HL-60 (cell line): ENCODE data around the gene TMEM150B.

Experiments
- DNase-seq, 2 experiments: peaks; one replicate each; pipeline ENCODE4 v3.0.0-alpha.2; 2010 to 2020; ENCODE audit warnings: low read depth in 1 of 2, low spot score in 1 of 2
- H3K27ac ChIP-seq: fragments of 250-450 bp; sonication (Bioruptor Pico); replicated peaks from 2 replicates; pipeline ENCODE4 v1.5.1; 2020; ENCODE audit warnings: mild to moderate bottlenecking, moderate library complexity
- H3K27me3 ChIP-seq: fragments of 250-450 bp; sonication (Bioruptor Pico); 2 replicates; pipeline ENCODE4 v1.5.1; 2021; ENCODE audit warnings: mild to moderate bottlenecking, moderate library complexity; ENCODE audit not compliant: insufficient read depth, poor library complexity, severe bottlenecking
- H3K4me3 ChIP-seq: replicated peaks from 2 replicates; pipeline ENCODE4 v1.5.1; 2011; ENCODE audit warnings: mild to moderate bottlenecking, control low read depth, low read length; ENCODE audit not compliant: insufficient read depth
- CTCF ChIP-seq: IDR thresholded peaks from one replicate; pipeline ENCODE4 v1.5.1; 2011; ENCODE audit warnings: low read length, control low read depth, inconsistent platforms; ENCODE audit not compliant: insufficient read depth
- GABPA ChIP-seq: IDR thresholded peaks from 2 replicates; pipeline ENCODE4 v1.6.1; 2012; ENCODE audit warnings: low read depth
- POLR2AphosphoS5 ChIP-seq: IDR thresholded peaks from 2 replicates; pipeline ENCODE4 v1.6.1; 2012; ENCODE audit warnings: low read depth
- REST ChIP-seq: IDR thresholded peaks from 2 replicates; pipeline ENCODE4 v1.6.1; 2012; ENCODE audit warnings: low read depth; ENCODE audit not compliant: insufficient replicate concordance
- SPI1 ChIP-seq: IDR thresholded peaks from 2 replicates; pipeline ENCODE4 v1.6.1; 2012; ENCODE audit warnings: low read depth, mild to moderate bottlenecking, borderline replicate concordance

TMEM150B gene

DNA sequence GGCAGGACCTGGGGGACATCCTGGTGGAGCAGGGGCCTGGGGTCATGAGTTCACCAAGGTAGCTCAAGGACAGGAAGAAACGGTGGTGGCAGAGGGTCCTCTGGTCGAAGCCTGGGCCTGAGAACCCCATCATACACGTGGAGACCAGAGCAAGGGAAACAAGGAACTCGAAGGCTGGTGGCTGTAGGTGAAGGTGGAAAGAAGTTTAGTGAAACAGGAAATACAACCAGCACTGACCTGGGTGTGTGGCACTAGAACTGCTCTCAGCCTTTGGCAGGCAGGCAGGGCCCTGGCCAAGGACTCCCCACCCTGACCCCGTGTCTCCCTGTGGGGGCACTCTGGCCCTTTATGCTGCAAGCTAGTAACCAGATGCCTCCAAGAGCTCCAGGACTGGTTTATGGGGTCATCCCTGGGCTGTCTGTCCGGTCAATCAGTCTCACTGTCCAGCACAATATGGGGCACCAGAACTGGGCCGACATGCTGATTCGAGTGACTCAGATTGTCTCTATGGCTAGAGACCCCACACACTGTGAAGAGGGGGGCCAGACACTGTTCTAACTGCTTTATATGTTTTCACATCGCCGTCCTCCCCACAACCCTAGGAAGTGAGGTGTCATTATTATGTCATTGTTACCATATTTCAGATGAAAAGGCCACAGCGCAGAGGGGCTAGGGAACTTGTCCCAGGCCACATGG, 25.6 kb upstream of the TMEM150B start:
- DNase-seq, result no peak
- TF ChIP-seq CTCF, result no peak
- no peak for TF ChIP-seq GABPA
- no peak for TF ChIP-seq REST
- no peak for TF ChIP-seq SPI1
- TF ChIP-seq POLR2AphosphoS5, result no peak
- peaks cover 23% of the 10 kb centered on the region for H3K27me3 ChIP-seq
- H3K27ac ChIP-seq, result no peak overlapping the region
- no peak overlapping the region for H3K4me3 ChIP-seq

DNA sequence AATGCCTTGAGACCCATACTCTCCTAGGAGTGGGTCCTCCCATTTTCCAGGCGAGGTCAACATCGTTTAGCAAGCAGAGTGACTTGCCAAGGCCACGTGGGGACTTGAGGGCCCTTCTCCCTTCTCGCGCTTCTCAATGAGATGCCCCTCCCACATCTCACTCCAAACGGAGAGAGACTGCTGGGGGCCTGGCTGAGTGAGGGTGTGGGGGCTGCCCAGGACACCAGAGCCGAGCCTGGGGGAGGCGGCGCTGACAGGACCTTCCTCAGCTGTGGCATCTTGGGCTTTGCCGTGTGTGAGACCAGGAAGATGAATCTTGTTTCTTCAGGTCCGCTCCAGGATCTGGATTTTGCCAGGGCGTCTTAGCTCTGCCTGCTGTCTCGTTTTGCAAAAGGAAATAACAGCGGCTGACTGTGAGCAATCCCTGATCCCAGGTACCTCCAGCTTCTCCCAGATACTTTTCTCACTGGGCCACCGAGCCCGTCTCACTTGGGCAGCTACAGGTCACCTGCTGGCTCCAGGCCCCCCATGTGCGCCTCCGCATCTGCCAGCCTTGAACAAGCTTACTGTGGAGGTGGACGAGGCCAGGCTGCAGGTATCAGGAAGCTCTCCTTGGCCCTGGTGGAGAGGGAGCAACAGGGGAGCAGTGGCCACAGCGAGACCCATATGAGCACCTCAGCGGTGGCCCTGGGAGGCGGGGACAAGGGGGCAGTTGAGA, 23.3 kb upstream of the TMEM150B start:
- TF ChIP-seq REST (no peak), CTCF (no peak), GABPA (no peak), POLR2AphosphoS5 (no peak), SPI1 (no peak)
- H3K27ac ChIP-seq, result no peak overlapping the region
- no peak overlapping the region for H3K4me3 ChIP-seq
- no peak for DNase-seq
- peaks cover 13% of the 10 kb centered on the region for H3K27me3 ChIP-seq

GRCh38 chr19:55347442-55348009, 22.4 kb upstream of the TMEM150B start:
- no peak overlapping the region for H3K4me3 ChIP-seq
- no peak overlapping the region for H3K27ac ChIP-seq
- H3K27me3 ChIP-seq, result peaks cover 4% of the 10 kb centered on the region
- DNase-seq, result no peak
- TF ChIP-seq REST (no peak), CTCF (no peak), SPI1 (no peak), POLR2AphosphoS5 (no peak), GABPA (no peak)
